ENCODE data around the gene POLD3.
"Not testable (repeated sequence)": the region's sequence is repeated elsewhere in the genome, so short reads cannot be mapped to it uniquely, and the experiment has no call there.

POLD3 gene

DNA sequence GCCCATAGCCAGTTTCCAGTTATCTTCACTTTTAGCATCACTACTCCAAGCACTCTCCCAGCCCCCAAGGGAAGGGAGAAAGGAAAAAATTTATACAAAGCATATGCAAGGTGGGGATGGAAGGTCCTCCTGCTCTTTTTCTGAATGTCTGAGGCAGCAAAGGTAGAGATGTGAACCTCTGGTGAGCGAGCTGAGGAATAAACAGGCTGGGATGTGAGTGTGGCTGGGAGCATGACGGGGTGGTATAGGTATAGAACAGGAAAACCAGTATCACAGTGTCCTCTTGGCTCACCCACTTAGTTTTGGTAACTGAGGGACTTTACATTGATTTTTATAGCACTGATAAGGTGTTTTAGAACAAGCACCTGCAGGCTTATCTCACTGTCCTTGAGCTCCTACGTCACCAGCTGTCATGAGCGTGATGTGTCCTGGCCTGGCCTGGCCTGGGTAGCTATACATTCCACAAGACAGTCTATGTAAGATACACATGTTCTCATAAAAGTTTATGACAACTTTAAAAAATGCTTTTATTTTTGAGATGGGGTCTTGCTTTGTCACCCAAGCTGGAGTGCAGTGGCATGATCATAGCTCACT lies 10.3 kb upstream of the POLD3 start:
- peaks cover 0 to 12% (median 10%) of the 10 kb centered on the region in 4 experiments for H3K4me1 ChIP-seq (ENCODE audit: control extremely low read depth in 1 of 4, control insufficient read depth in 4 of 4, insufficient read depth in 4 of 4, low read length in 3 of 4)
- H3K9me3 ChIP-seq (ENCODE audit: control extremely low read depth in 1 of 5, control insufficient read depth in 4 of 5, insufficient read depth in 2 of 5, low read depth in 1 of 5, low read length in 4 of 5): no peaks in the 10 kb centered on the region
- H3K27me3 ChIP-seq (replicated peaks in 2 of 5; ENCODE audit: control insufficient read depth in 4 of 5, insufficient read depth in 5 of 5, low read length in 4 of 5): no peaks in the 10 kb centered on the region
- ChIA-PET POLR2A (no interaction called here), CTCF (interaction anchor here (1.8 kb wide), 1 partner anchor 10 kb away, joined by 9 read pairs; no protein-coding TSS in a partner anchor)
- no peaks in the 10 kb centered on the region for H3K36me3 ChIP-seq (ENCODE audit: control insufficient read depth in 4 of 4, insufficient read depth in 4 of 4, low read length in 3 of 4)
- no peak overlapping the region for H3K4me3 ChIP-seq (ENCODE audit: control insufficient read depth in 1 of 7, extremely low read depth in 1 of 7, insufficient read depth in 4 of 7, low read depth in 2 of 7, low read length in 6 of 7)
- DNase-seq: no peak
- 100% methylated on average over 1 of the region's 4 CpGs for WGBS (ENCODE audit: insufficient coverage)
- no peak overlapping the region for H3K27ac ChIP-seq (ENCODE audit: insufficient read depth in 1 of 2, low read depth in 1 of 2, low read length in 2 of 2, poor library complexity in 1 of 2, severe bottlenecking in 2 of 2)

GRCh38 chr11:74583024-74583624 lies 9.3 kb upstream of the POLD3 start:
- no CpG with 5 or more reads among the region's 3 CpGs for WGBS (ENCODE audit: insufficient coverage)
- Histone ChIP-seq H3K27me3 (replicated peaks in 2 of 5; ENCODE audit: control insufficient read depth in 4 of 5, insufficient read depth in 5 of 5, low read length in 4 of 5) (no peaks in the 10 kb centered on the region), H3K27ac (ENCODE audit: insufficient read depth in 1 of 2, low read depth in 1 of 2, low read length in 2 of 2, poor library complexity in 1 of 2, severe bottlenecking in 2 of 2) (no peak overlapping the region), H3K4me1 (ENCODE audit: control extremely low read depth in 1 of 4, control insufficient read depth in 4 of 4, insufficient read depth in 4 of 4, low read length in 3 of 4) (peaks cover 0 to 12% (median 10%) of the 10 kb centered on the region in 4 experiments), H3K36me3 (ENCODE audit: control insufficient read depth in 4 of 4, insufficient read depth in 4 of 4, low read length in 3 of 4) (no peaks in the 10 kb centered on the region), H3K4me3 (ENCODE audit: control insufficient read depth in 1 of 7, extremely low read depth in 1 of 7, insufficient read depth in 4 of 7, low read depth in 2 of 7, low read length in 6 of 7) (no peak overlapping the region), H3K9me3 (ENCODE audit: control extremely low read depth in 1 of 5, control insufficient read depth in 4 of 5, insufficient read depth in 2 of 5, low read depth in 1 of 5, low read length in 4 of 5) (no peaks in the 10 kb centered on the region)
- ChIA-PET POLR2A (no interaction called here), CTCF (no interaction called here)
- DNase-seq: no peak

DNA sequence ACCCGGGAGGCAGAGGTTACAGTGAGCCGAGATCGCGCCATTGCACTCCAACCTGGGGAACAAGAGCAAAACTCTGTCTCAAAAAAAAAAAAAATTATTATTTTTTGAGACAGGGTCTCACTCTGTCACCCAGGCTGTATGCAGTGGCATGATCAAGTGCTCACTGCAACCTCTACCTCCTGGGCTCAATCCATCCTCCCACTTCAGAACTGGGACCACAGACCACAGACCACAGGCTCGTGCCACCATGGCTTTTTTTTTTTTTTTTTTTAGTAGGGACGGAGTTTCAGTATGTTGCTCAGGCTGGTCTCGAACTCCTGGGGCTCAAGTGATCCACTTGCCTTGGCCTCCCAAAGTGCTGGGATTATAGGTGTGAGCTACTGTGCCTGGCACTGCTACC lies 1.9 kb upstream of the POLD3 start:
- WGBS (ENCODE audit: insufficient coverage): no CpG with 5 or more reads among the region's 7 CpGs
- H3K27me3 ChIP-seq (replicated peaks in 2 of 5; ENCODE audit: control insufficient read depth in 4 of 5, insufficient read depth in 5 of 5, low read length in 4 of 5); H3K9me3 ChIP-seq (ENCODE audit: control extremely low read depth in 1 of 5, control insufficient read depth in 4 of 5, insufficient read depth in 2 of 5, low read depth in 1 of 5, low read length in 4 of 5); H3K4me3 ChIP-seq (ENCODE audit: control insufficient read depth in 1 of 7, extremely low read depth in 1 of 7, insufficient read depth in 4 of 7, low read depth in 2 of 7, low read length in 6 of 7); H3K27ac ChIP-seq (ENCODE audit: insufficient read depth in 1 of 2, low read depth in 1 of 2, low read length in 2 of 2, poor library complexity in 1 of 2, severe bottlenecking in 2 of 2); POLR2A ChIA-PET; CTCF ChIA-PET; H3K36me3 ChIP-seq (ENCODE audit: control insufficient read depth in 4 of 4, insufficient read depth in 4 of 4, low read length in 3 of 4): not testable (repeated sequence)
- peak in 2 of 3 donors; percentile 52 to 59 for DNase-seq
- peaks cover 6 to 20% (median 11%) of the 10 kb centered on the region in 4 experiments for H3K4me1 ChIP-seq (ENCODE audit: control extremely low read depth in 1 of 4, control insufficient read depth in 4 of 4, insufficient read depth in 4 of 4, low read length in 3 of 4)

- POLR2A ChIA-PET: interaction anchor here (1.9 kb wide), 1 partner anchor 99 kb away, joined by 5 read pairs; the partner anchor contains the start of gene LIPT2
- no peak for DNase-seq
- 100% methylated on average over 1 of the region's 7 CpGs for WGBS (ENCODE audit: insufficient coverage)
- CTCF ChIA-PET: interaction anchor here (1.6 kb wide), 1 partner anchor 11 kb away, joined by 3 read pairs; no protein-coding TSS in a partner anchor
- peaks cover 0 to 7% (median 4%) of the 10 kb centered on the region in 4 experiments for H3K36me3 ChIP-seq (ENCODE audit: control insufficient read depth in 4 of 4, insufficient read depth in 4 of 4, low read length in 3 of 4)
- H3K4me3 ChIP-seq (ENCODE audit: control insufficient read depth in 1 of 7, extremely low read depth in 1 of 7, insufficient read depth in 4 of 7, low read depth in 2 of 7, low read length in 6 of 7): peak overlapping the region in 6 of 7 experiments; percentile 96 to 100 (median 98)
- peaks cover 0 to 2% (median 0%) of the 10 kb centered on the region in 5 experiments for H3K9me3 ChIP-seq (ENCODE audit: control extremely low read depth in 1 of 5, control insufficient read depth in 4 of 5, insufficient read depth in 2 of 5, low read depth in 1 of 5, low read length in 4 of 5)
- H3K27ac ChIP-seq (ENCODE audit: insufficient read depth in 1 of 2, low read depth in 1 of 2, low read length in 2 of 2, poor library complexity in 1 of 2, severe bottlenecking in 2 of 2): peak overlapping the region; percentile 50 to 79
- H3K4me1 ChIP-seq (ENCODE audit: control extremely low read depth in 1 of 4, control insufficient read depth in 4 of 4, insufficient read depth in 4 of 4, low read length in 3 of 4): peaks cover 6 to 20% (median 11%) of the 10 kb centered on the region in 4 experiments
- H3K27me3 ChIP-seq (replicated peaks in 2 of 5; ENCODE audit: control insufficient read depth in 4 of 5, insufficient read depth in 5 of 5, low read length in 4 of 5): no peaks in the 10 kb centered on the region
Observed at GRCh38 chr11:74592063-74592440, 330 bp upstream of the POLD3 start.

DNA sequence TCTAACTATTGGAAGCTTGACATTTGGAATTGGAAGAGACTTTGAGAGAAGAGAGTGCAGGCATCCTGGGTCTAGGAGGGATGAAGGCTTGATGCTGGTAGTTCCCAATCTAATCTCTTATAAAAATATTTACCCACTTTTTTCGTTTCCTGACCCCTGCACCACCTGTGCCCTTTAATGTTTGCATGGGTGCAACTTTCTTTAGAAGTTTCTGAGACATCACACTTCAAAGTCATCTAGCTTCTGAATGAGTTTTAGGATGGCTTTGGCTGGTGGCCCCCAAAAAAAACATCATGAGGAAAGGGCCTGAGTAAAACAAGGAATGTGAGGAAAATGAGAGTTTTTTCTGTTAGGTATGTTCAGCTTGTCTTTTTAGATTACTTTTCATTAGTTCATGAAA lies 1.1 kb downstream of the POLD3 start:
- no peaks in the 10 kb centered on the region for H3K27me3 ChIP-seq (replicated peaks in 2 of 5; ENCODE audit: control insufficient read depth in 4 of 5, insufficient read depth in 5 of 5, low read length in 4 of 5)
- peaks cover 0 to 2% (median 0%) of the 10 kb centered on the region in 5 experiments for H3K9me3 ChIP-seq (ENCODE audit: control extremely low read depth in 1 of 5, control insufficient read depth in 4 of 5, insufficient read depth in 2 of 5, low read depth in 1 of 5, low read length in 4 of 5)
- peaks cover 6 to 20% (median 11%) of the 10 kb centered on the region in 4 experiments for H3K4me1 ChIP-seq (ENCODE audit: control extremely low read depth in 1 of 4, control insufficient read depth in 4 of 4, insufficient read depth in 4 of 4, low read length in 3 of 4)
- DNase-seq: no peak
- WGBS (ENCODE audit: insufficient coverage): no CpG with 5 or more reads among the region's 1 CpG
- H3K4me3 ChIP-seq (ENCODE audit: control insufficient read depth in 1 of 7, extremely low read depth in 1 of 7, insufficient read depth in 4 of 7, low read depth in 2 of 7, low read length in 6 of 7): peak overlapping the region in 6 of 7 experiments; percentile 96 to 100 (median 98)
- peak overlapping the region in 1 of 2 experiments; percentile 79 for H3K27ac ChIP-seq (ENCODE audit: insufficient read depth in 1 of 2, low read depth in 1 of 2, low read length in 2 of 2, poor library complexity in 1 of 2, severe bottlenecking in 2 of 2)
- CTCF ChIA-PET: interaction anchor here (1.4 to 1.6 kb wide), 2 partner anchors 10 to 11 kb away, joined by 3 read pairs; no protein-coding TSS in a partner anchor
- peaks cover 5 to 12% (median 6%) of the 10 kb centered on the region in 4 experiments for H3K36me3 ChIP-seq (ENCODE audit: control insufficient read depth in 4 of 4, insufficient read depth in 4 of 4, low read length in 3 of 4)
- POLR2A ChIA-PET: interaction anchor here (0.6 to 1.9 kb wide), 2 partner anchors 10 to 100 kb away, joined by 3 to 5 read pairs; partner anchors contain the start of gene LIPT2

- H3K36me3 ChIP-seq (ENCODE audit: control insufficient read depth in 4 of 4, insufficient read depth in 4 of 4, low read length in 3 of 4): peaks cover 7 to 36% (median 21%) of the 10 kb centered on the region in 4 experiments
- POLR2A ChIA-PET: interaction anchor here (0.6 kb wide), 1 partner anchor 10 kb away, joined by 3 read pairs; no protein-coding TSS in a partner anchor
- no peaks in the 10 kb centered on the region for H3K9me3 ChIP-seq (ENCODE audit: control extremely low read depth in 1 of 5, control insufficient read depth in 4 of 5, insufficient read depth in 2 of 5, low read depth in 1 of 5, low read length in 4 of 5)
- DNase-seq: no peak
- H3K27ac ChIP-seq (ENCODE audit: insufficient read depth in 1 of 2, low read depth in 1 of 2, low read length in 2 of 2, poor library complexity in 1 of 2, severe bottlenecking in 2 of 2): no peak overlapping the region
- H3K4me1 ChIP-seq (ENCODE audit: control extremely low read depth in 1 of 4, control insufficient read depth in 4 of 4, insufficient read depth in 4 of 4, low read length in 3 of 4): no peaks in the 10 kb centered on the region
- CTCF ChIA-PET: interaction anchor here (1.1 to 2.6 kb wide), 3 partner anchors 9 to 12 kb away, joined by 3 to 7 read pairs (median 5); partner anchors contain the start of gene POLD3
- H3K4me3 ChIP-seq (ENCODE audit: control insufficient read depth in 1 of 7, extremely low read depth in 1 of 7, insufficient read depth in 4 of 7, low read depth in 2 of 7, low read length in 6 of 7): no peak overlapping the region
- 95% methylated on average over 3 of the region's 4 CpGs for WGBS (ENCODE audit: insufficient coverage)
- no peaks in the 10 kb centered on the region for H3K27me3 ChIP-seq (replicated peaks in 2 of 5; ENCODE audit: control insufficient read depth in 4 of 5, insufficient read depth in 5 of 5, low read length in 4 of 5)
Observed at GRCh38 chr11:74602637-74603556, 10.5 kb downstream of the POLD3 start.

Data from common myeloid progenitor, CD34-positive (primary cell).